Fibroblast of pulmonary artery (primary cell): ENCODE data around the gene ZC3H8.

Source experiments
- DNase-seq: peaks from one replicate; pipeline ENCODE4 v3.0.0-alpha.2; 2010; ENCODE audit warnings: low read depth
- H3K4me3 ChIP-seq: replicated peaks from 2 replicates; pipeline ENCODE4 v1.5.1; 2011; ENCODE audit warnings: low read depth, mild to moderate bottlenecking, control low read depth, low read length, moderate library complexity
- TF ChIP-seq, protein P1 (sequence below): IDR thresholded peaks from 2 replicates; pipeline ENCODE4 v1.5.1; 2011; ENCODE audit warnings: mild to moderate bottlenecking, control low read depth, low read length, inconsistent platforms; ENCODE audit errors: missing control alignments

Gene ZC3H8

DNA sequence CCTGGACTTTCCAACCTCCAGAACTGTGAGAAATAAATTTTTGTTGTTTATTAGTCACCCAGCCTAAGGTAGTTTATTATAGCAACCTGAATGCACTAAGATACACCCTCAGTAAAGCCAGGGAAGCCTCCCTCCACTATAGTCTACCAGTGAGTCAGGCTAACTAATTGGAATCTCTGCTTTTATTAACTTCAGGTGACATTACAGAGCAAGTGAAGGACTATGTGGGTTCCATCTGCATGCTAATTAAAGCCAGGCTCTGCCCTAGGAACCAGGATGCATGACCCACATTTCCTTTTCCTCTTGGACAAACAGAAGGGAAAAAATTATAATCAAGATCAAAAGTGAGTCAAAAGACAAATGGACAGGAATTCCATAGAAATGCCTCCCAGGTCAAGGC lies 56.1 kb downstream of the ZC3H8 start:
- TF ChIP-seq, protein P1, sequence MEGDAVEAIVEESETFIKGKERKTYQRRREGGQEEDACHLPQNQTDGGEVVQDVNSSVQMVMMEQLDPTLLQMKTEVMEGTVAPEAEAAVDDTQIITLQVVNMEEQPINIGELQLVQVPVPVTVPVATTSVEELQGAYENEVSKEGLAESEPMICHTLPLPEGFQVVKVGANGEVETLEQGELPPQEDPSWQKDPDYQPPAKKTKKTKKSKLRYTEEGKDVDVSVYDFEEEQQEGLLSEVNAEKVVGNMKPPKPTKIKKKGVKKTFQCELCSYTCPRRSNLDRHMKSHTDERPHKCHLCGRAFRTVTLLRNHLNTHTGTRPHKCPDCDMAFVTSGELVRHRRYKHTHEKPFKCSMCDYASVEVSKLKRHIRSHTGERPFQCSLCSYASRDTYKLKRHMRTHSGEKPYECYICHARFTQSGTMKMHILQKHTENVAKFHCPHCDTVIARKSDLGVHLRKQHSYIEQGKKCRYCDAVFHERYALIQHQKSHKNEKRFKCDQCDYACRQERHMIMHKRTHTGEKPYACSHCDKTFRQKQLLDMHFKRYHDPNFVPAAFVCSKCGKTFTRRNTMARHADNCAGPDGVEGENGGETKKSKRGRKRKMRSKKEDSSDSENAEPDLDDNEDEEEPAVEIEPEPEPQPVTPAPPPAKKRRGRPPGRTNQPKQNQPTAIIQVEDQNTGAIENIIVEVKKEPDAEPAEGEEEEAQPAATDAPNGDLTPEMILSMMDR, result no peak

DNA sequence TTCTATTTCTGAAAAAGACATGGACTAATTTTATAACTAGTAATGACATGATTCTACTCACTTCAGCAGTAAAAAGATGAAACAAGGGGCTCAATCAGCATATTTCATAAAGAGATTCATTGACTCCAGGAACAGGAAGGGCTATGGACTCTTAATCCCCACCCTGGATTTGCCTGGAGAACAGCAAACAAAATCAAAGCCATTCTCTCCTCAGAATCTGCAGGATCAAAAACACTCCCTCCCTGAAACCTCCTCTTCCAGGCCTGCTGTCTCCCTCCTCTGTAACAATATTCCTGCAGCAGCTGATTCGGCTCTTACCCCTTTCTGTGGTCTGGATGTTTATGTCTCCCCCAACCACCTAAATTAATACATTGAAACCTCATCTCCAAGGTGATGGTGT lies 57.0 kb downstream of the ZC3H8 start:
- TF ChIP-seq, protein P1, result no peak
- no peak for DNase-seq

More for the DNA sequence above, 56.1 kb downstream of the ZC3H8 start:
- DNase-seq, result no peak
- no peak overlapping the region for H3K4me3 ChIP-seq

DNA sequence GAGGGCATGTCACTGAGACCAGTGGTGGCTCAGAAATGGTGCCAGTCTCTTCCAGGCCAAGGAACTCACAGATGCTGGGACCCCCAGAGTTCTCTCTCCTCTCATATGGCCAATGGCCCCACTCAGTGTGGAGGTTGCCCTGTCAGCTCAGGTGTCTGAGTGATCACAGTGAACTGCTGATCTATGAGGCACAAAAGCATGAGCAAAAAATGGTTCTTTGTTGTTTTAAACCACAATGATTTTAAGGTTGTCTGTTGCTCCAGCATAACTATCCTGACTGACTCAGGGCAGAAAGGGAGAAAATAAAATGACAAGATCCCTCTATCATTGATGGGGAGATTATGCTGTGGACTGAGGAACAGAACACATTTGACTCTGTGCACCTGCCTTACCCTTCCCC lies 58.9 kb downstream of the ZC3H8 start:
- TF ChIP-seq, protein P1, result no peak
- DNase-seq, result no peak
- H3K4me3 ChIP-seq, result no peak overlapping the region

More for the DNA sequence above, 57.0 kb downstream of the ZC3H8 start:
- no peak overlapping the region for H3K4me3 ChIP-seq

DNA sequence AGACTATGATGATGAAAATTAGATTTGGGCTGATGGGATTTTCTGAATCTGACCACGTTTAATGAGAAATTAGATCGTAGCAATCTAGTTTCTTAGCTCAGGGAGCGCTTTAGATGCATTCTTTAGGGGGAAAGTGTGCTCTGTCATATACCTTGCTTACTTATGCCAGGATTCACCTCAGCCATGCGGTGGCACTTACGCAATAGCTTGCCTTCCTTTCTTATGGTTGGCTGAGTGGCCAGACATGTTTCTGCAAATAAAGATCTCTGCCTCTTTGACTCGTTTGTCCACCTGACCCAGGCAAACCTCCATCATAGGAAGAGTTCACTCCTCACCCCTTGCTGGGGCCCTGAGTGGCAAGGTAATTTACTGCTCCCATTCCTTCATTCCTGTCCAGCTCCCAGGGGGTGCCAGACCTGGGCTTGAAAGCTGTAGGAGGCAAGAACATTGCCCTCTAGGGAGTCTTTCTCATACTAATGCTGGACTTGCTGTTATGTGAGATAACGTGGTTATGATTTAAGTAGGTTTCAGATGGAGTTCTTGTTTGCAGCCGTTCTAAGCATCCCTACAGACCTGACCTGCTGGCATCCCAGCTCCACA lies 59.6 kb downstream of the ZC3H8 start:
- H3K4me3 ChIP-seq, result no peak overlapping the region
- DNase-seq, result no peak
- TF ChIP-seq, protein P1, result no peak

DNA sequence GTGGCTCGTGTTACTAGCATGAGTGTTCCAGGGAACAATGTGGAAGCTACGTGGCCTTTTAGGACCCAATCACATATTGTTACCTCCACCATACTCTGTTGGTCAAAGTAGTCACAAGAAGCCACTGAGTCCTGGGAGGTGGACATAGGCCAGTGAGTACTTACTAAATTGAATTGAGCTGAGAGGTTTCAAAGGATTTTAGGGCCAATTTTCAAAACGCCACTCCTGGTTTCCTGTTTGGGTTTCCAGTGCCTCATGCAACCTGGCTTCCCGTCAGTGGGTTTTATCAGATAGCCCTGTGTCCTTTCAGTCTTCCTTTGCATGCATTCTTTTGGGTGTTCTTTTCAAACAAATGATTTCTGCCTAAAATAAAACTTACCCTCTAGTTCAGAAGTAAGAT lies 60.4 kb downstream of the ZC3H8 start:
- no peak for DNase-seq
- TF ChIP-seq, protein P1, result no peak
- no peak overlapping the region for H3K4me3 ChIP-seq

DNA sequence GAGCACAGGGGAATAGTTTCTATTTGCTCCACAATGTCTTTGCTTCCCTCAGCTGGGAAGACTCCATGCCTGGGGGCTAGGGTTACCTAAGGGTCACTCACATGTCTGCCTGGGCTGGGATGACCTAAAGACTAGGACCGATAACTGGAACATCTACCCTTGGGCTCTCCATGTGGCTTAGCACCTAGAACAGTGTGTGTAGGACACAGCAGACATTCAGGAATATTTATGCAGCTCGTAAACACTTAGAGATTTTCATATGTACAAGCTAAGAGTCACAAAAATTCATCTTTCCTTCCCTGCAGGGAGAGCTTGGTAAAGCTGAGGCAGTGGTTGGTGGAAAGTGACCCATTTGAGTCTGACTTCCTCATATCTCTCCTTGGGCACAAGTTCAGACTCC lies 60.8 kb downstream of the ZC3H8 start:
- no peak overlapping the region for H3K4me3 ChIP-seq
- no peak for DNase-seq
- TF ChIP-seq, protein P1, result no peak

DNA sequence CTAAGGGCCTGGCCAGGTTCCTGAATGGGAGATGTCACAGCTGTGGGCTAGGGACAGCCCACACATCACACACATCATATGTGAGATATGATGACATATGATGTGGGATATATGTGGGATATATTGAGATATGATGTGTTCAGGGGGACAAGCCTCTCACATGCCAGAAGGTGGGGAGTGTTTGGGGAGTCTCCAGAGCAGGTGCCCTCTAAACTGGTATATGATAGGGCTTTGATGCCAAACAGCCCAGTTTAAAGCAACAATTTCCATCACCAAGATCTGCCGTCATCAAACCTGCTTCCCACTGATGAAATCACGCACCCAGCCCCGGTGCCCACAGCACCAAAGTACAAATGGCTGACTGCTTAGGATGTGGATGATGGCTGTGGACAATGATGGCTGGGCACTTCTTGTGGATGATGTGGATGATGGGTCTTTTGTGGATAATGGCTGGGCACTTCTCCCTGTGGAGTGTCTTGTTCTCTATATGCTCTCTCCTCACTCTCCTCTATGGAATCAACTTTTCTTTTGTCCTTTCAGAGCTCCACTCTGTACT lies 65.8 kb downstream of the ZC3H8 start:
- no peak overlapping the region for H3K4me3 ChIP-seq
- TF ChIP-seq, protein P1, result no peak
- DNase-seq, result no peak
